HG03108 (cell line): ENCODE results near the gene NAV2.

Source experiments
- ATAC-seq: cut with Tn5 transposase; IDR thresholded peaks from one replicate; pipeline ENCODE4 v1.9.1; 2021; ENCODE audit warnings: moderate library complexity; ENCODE audit not compliant: unreplicated experiment

NAV2 gene

DNA sequence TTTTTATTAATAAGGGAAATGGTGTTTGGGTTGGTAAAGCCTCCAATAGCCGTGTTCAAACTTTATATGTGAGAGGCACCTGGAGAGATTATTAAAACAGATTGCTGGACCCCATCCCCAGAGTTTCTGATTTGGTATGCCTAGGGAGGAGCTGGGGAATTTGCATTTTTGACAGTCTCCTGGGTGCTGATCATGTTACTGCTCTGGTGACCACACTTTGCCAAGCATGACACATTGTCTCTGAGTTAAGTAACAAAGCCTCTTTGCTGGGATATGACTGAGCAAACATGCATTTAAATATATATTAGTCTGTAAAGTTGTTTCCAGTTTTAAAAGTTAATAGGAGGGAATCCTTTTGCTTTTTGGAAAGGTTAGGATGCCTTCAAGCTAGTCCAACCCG is 140.4 kb downstream of the NAV2 start:
- ATAC-seq: no peak

- ATAC-seq: no peak
Measured at GRCh38 chr11:19853920-19854319, 141.3 kb downstream of the NAV2 start.

DNA sequence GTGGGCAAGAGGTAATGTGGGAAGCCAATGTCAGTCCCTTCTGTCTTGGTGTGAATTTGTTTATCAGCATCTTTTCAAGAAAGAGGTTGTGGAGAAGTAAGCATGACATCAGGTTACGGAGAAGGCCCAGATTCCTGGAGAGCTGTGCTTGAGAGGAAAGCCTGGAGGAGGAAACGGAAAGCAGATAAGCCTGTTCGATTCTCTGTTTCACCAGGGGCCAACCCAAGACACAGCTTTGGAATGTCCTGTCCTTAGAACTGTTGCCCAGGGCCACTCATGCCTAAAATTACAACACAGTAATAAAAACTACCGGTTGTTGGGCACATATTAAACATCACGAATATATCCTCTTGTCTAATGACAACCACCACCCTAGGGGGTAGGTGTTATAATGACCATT is 148.5 kb downstream of the NAV2 start:
- ATAC-seq: no peak

GRCh38 chr11:19862091-19862490 is 149.5 kb downstream of the NAV2 start:
- no peak for ATAC-seq

- no peak for ATAC-seq
Measured at GRCh38 chr11:19864141-19865140, 151.8 kb downstream of the NAV2 start.

- no peak for ATAC-seq
Measured at GRCh38 chr11:19866037-19866436, 153.4 kb downstream of the NAV2 start.

GRCh38 chr11:19866521-19866920 is 153.9 kb downstream of the NAV2 start:
- ATAC-seq: no peak

DNA sequence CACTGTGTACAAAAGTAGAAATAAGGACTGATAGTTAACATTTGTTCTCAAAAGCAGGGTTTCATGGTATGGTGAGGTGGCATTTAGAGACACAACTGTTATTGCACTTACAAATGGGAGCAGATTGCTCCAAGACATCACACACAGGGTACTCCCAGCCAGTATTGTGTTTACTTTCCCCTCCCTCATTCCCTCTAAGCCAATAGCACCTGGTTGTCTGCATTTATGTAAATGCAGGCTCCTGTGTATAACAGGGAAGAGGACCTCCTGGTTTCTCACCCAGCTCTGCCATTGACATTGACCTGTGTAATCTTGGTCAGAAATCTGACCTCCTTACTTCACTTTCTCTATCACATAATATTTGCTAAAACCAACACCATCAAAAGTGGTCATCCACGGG is 154.4 kb downstream of the NAV2 start:
- ATAC-seq: no peak

GRCh38 chr11:19868281-19868821 is 155.7 kb downstream of the NAV2 start:
- no peak for ATAC-seq

DNA sequence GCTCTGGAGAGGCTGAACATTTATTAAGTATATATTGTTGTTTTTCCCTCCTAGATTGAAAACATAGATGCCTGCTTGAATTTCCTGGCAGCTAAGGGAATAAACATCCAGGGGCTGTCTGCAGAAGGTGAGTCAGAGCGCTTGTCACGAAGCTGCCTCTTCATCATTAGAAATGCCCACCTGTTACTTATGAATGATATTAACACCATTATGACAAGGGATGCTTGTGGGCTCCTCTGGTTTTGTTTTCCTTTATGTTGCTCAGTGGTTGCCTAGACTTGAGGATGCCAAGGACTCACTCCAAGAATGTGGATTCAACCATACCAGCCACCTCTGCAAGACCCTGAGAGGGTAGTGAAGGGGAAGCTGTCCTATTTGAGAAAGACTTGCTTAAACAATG is 156.2 kb downstream of the NAV2 start:
- no peak for ATAC-seq

DNA sequence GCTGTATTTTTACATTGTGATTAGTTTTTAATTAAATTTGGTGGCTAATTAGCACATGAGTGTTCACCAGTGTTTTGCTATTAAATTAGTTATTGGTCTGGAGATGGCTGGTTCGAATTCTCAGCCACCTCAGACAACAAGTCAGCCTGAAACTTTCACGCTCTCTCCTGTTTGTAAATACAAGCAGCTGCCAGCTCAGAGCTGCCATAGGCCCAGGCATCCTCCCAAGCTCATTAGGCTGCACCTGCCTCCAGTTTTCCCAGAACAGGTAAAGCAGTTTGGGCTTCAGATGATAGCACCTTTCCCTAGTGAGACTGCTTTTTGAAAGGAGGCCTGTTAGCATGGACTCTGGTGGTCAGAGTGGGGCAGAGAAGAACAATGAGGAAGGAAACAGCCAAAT is 156.8 kb downstream of the NAV2 start:
- no peak for ATAC-seq

DNA sequence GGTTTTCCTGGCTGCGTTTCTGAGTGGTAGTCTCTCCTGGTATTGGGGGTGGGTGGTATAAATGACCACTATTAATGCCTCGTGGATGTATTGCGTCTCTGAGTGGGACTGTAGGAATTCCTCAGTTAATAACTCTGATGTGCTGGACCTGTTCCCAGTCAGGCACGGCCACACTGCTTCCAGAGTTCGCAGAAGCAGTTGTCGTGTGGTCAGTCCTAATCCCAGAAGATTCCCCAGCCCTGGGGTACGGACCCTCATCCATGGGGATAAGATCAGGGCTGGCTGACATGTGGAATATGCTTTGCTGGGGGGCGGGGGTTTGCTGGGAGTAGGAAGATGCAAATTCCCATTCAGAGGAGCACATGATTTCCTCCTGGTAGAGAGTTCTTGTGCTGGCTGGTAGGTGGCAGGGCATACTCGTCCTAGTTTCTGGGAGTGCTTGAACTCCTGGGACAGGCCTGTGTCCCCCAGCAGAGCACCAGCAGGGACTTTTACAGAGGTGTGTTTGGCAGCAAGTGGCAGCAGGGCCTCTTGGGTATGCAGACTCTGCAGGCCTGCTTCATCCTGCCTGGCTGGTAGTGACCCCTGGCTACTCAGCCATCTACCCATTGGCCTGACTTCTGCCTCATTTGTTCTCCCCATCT is 157.4 kb downstream of the NAV2 start:
- no peak for ATAC-seq

- no peak for ATAC-seq
Measured at GRCh38 chr11:19871531-19871930, 158.9 kb downstream of the NAV2 start.

- no peak for ATAC-seq
Measured at GRCh38 chr11:19872512-19873145, 160.0 kb downstream of the NAV2 start.

GRCh38 chr11:19873730-19874129 is 161.1 kb downstream of the NAV2 start:
- ATAC-seq: no peak

DNA sequence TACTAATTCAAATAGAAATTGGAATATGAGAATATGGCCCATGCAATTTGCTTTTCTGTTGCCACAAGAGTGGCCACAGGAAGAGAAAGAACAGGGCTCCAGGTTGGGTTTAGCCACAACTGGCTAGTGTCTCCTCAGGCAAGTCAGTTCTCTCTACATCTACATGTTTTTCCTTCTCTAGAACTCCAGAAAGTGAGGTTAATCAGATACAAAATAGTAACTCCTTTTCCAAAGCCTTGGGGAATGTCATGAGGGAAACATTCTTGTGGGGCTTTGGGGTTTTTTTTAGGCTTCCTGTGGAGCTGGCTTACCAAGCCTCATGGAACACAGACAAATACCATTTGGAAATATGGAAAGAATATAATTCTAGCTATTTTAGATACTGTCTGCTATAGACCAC is 161.6 kb downstream of the NAV2 start:
- ATAC-seq: no peak

GRCh38 chr11:19876750-19877149 is 164.1 kb downstream of the NAV2 start:
- no peak for ATAC-seq

DNA sequence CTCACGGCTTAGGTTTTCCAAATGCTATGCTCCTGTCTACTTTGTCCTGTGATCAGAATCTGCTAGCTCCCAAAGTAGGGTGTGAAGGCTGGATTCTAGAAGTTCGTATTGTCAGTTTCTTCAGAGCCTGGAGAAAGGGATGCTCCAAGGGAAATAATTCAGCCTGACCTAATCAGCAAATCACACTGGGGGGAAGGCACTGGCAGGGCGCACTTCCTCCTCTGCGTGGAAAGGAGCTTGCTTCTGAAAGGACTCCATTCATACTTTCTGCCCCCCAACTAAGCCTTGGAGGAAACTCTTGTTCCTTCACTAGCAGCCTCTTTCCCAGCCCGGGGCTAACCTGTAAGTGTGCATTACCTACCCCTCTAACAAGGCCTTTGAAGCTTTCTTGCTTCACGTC is 165.9 kb downstream of the NAV2 start:
- no peak for ATAC-seq

- ATAC-seq: no peak
Measured at GRCh38 chr11:19879307-19880087, 166.9 kb downstream of the NAV2 start.

DNA sequence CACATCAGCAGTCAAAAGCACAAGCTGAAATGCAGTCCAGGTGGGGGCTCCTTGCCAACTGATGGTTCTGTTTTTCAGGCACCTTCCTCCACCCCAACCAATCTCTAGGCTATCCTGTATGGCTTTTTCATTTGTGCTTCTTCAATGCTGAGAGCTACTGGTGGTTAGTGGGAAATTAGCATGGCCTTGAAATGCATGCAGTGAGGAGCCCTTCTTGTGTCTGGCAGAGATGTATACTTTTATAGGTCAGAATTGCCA is 167.4 kb downstream of the NAV2 start:
- ATAC-seq: no peak

GRCh38 chr11:19881177-19881576 is 168.5 kb downstream of the NAV2 start:
- no peak for ATAC-seq
